CD14-positive monocyte (primary cell): Measurements from ENCODE around the gene AGBL1. TPM values are rescaled to one million over a fixed set of nuclear protein-coding genes. Genes with fewer than 3 reads are reported as not detected.
"Not testable (repeated sequence)": the region's sequence is repeated elsewhere in the genome, so short reads cannot be mapped to it uniquely, and the experiment has no call there.

Experiments used
- DNase-seq, 3 donors: peaks; one replicate each; pipeline ENCODE4 v3.0.0-alpha.2; 2011 to 2022
- H2AFZ ChIP-seq: 2 replicates; pipeline ENCODE4 v1.6.0; 2012; ENCODE audit warnings: mild to moderate bottlenecking, low read depth, low read length, inconsistent platforms; ENCODE audit not compliant: insufficient read depth, poor library complexity, severe bottlenecking
- H3K27ac ChIP-seq, 2 donors: 1 replicate in 1 of 2; 2 replicates in 1 of 2; pipeline ENCODE4 v1.5.1; 2012 to 2013; ENCODE audit warnings: low read length in 2 of 2, control low read depth in 1 of 2, inconsistent platforms in 1 of 2, low read depth in 1 of 2, mild to moderate bottlenecking in 1 of 2
- H3K27me3 ChIP-seq, 2 donors: one replicate each; pipeline versions ENCODE4 v1.6.0 to v1.6.1; 2011 to 2013; ENCODE audit warnings: low read length in 2 of 2; ENCODE audit not compliant: control insufficient read depth in 2 of 2, insufficient read depth in 2 of 2
- H3K36me3 ChIP-seq, 2 donors: replicated peaks in 1 of 2; 1 replicate in 1 of 2; 2 replicates in 1 of 2; pipeline versions ENCODE4 v1.5.1 to v1.6.1; 2012 to 2013; ENCODE audit warnings: low read length in 2 of 2, control low read depth in 1 of 2, inconsistent platforms in 1 of 2, mild to moderate bottlenecking in 1 of 2; ENCODE audit not compliant: insufficient read depth in 2 of 2, control insufficient read depth in 1 of 2
- H3K4me1 ChIP-seq, 2 donors: 1 replicate in 1 of 2; 2 replicates in 1 of 2; pipeline versions ENCODE4 v1.5.1 to v1.6.1; 2012 to 2013; ENCODE audit warnings: low read length in 2 of 2, control low read depth in 1 of 2, inconsistent platforms in 1 of 2, mild to moderate bottlenecking in 1 of 2, moderate library complexity in 1 of 2; ENCODE audit not compliant: insufficient read depth in 2 of 2, control insufficient read depth in 1 of 2
- H3K4me2 ChIP-seq: replicated peaks from 2 replicates; pipeline ENCODE3; 2012; ENCODE audit warnings: low read length, moderate library complexity, mild to moderate bottlenecking; ENCODE audit not compliant: poor library complexity, severe bottlenecking; ENCODE audit errors: extremely low read depth
- H3K4me3 ChIP-seq, 3 experiments: fragments of 200-600 bp in 1 of 3; sonication (generic) in 1 of 3; replicated peaks in 1 of 3; 1 replicate in 2 of 3; 2 replicates in 1 of 3; pipeline ENCODE4 v1.5.1; 2011 to 2013; ENCODE audit warnings: low read length in 3 of 3, mild to moderate bottlenecking in 3 of 3, control low read depth in 2 of 3, low read depth in 2 of 3, inconsistent platforms in 1 of 3, moderate library complexity in 1 of 3
- H3K79me2 ChIP-seq: 2 replicates; pipeline ENCODE4 v1.6.0; 2012; ENCODE audit warnings: mild to moderate bottlenecking, control low read depth, inconsistent platforms, low read length, moderate library complexity; ENCODE audit not compliant: insufficient read depth
- H3K9ac ChIP-seq: 2 replicates; pipeline ENCODE4 v1.6.0; 2017; ENCODE audit warnings: low read length, mild to moderate bottlenecking; ENCODE audit not compliant: insufficient read depth, poor library complexity, severe bottlenecking
- H3K9me3 ChIP-seq, 2 donors: replicated peaks in 1 of 2; 1 replicate in 1 of 2; 2 replicates in 1 of 2; pipeline versions ENCODE4 v1.5.1 to v1.6.1; 2012 to 2013; ENCODE audit warnings: low read length in 2 of 2, control low read depth in 1 of 2; ENCODE audit not compliant: control insufficient read depth in 1 of 2, insufficient read depth in 1 of 2
- H4K20me1 ChIP-seq: 2 replicates; pipeline ENCODE4 v1.6.0; 2012; ENCODE audit warnings: mild to moderate bottlenecking, low read length, control low read depth, moderate library complexity; ENCODE audit not compliant: insufficient read depth
- H3K27ac Mint-ChIP-seq, 7 donors: one replicate each; pipeline ENCODE4 v1.8.0; 2020; ENCODE audit warnings: mild to moderate bottlenecking in 7 of 7, mixed read lengths in 7 of 7, moderate library complexity in 6 of 7, inconsistent platforms in 2 of 7
- H3K27me3 Mint-ChIP-seq, 3 donors: one replicate each; pipeline ENCODE4 v1.8.0; 2021 to 2022; ENCODE audit warnings: low read depth in 3 of 3, mild to moderate bottlenecking in 3 of 3, mixed read lengths in 3 of 3, moderate library complexity in 3 of 3, inconsistent platforms in 1 of 3
- H3K36me3 Mint-ChIP-seq, 2 donors: one replicate each; pipeline ENCODE4 v1.8.0; 2020; ENCODE audit warnings: mixed read lengths in 2 of 2, inconsistent platforms in 1 of 2, mild to moderate bottlenecking in 1 of 2
- H3K4me1 Mint-ChIP-seq: one replicate; pipeline ENCODE4 v1.8.0; 2020; ENCODE audit warnings: mild to moderate bottlenecking, mixed read lengths
- H3K4me3 Mint-ChIP-seq, 2 donors: one replicate each; pipeline ENCODE4 v1.8.0; 2020; ENCODE audit warnings: mild to moderate bottlenecking in 2 of 2, mixed read lengths in 2 of 2, moderate library complexity in 1 of 2
- H3K9me3 Mint-ChIP-seq, 7 donors: one replicate each; pipeline ENCODE4 v1.8.0; 2020 to 2022; ENCODE audit warnings: mixed read lengths in 7 of 7, mild to moderate bottlenecking in 6 of 7, moderate library complexity in 6 of 7, inconsistent platforms in 2 of 7
- CTCF ChIP-seq: fragments of 200-600 bp; IDR thresholded peaks from one replicate; pipeline ENCODE4 v1.8.0; 2022; ENCODE audit warnings: antibody characterized with exemption, mild to moderate bottlenecking
- WGBS: methylation state at CpG from one replicate; pipeline ENCODE4 v1.1.5; 2013; ENCODE audit warnings: missing lambda C conversion rate; ENCODE audit not compliant: insufficient coverage; 5-methylcytosine and 5-hydroxymethylcytosine counted together
- intact Hi-C, 2 donors: fragments of 100-400 bp; cut with micrococcal nuclease; formaldehyde crosslinking; loops; one replicate each; pipeline versions ENCODE4 v1.15.0 to v1.15.1; 2023
- polyA plus RNA-seq, 3 donors: library from polyadenylated mRNA; depleted of rRNA in 1 of 3; unstranded in 2 of 3; stranded (reverse) in 1 of 3; fragments of 300-500 nt in 2 of 3; fragments of >200 nt in 1 of 3; fragmentation: Illumina TruSeq in 2 of 3; gene quantifications; 1 replicate in 2 of 3; 2 replicates in 1 of 3; pipeline ENCODE4 v1.2.3, GENCODE V29; 2012 to 2021

The AGBL1 gene
- polyA plus RNA-seq, 3 donors, result not detected

GRCh38 chr15:86877171-86877631 is 797.5 kb downstream of the AGBL1 start:
- Mint-ChIP-seq H3K36me3 (no peaks in the 10 kb centered on the region), H3K4me1 (no peaks in the 10 kb centered on the region), H3K4me3 (no peak overlapping the region), H3K27ac (peak overlapping the region in 1 of 7 donors; percentile 9), H3K27me3 (peaks cover 0 to 2% (median 0%) of the 10 kb centered on the region in 3 donors), H3K9me3 (peaks cover 0 to 5% (median 3%) of the 10 kb centered on the region in 7 donors)
- Histone ChIP-seq H3K27me3 (no peaks in the 10 kb centered on the region), H3K9me3 (no peaks in the 10 kb centered on the region), H3K36me3 (no peaks in the 10 kb centered on the region), H3K4me3 (no peak overlapping the region), H3K4me1 (no peaks in the 10 kb centered on the region), H3K27ac (no peak overlapping the region), H2AFZ (no peak overlapping the region), H3K9ac (no peak overlapping the region), H4K20me1 (no peaks in the 10 kb centered on the region), H3K79me2 (no peaks in the 10 kb centered on the region), H3K4me2 (no peak overlapping the region)
- no peak for DNase-seq
- no peak for TF ChIP-seq CTCF
- WGBS, result 83% methylated on average over 1 of the region's 2 CpGs
- intact Hi-C loops, result no loop called here

GRCh38 chr15:86878844-86879243 is 799.2 kb downstream of the AGBL1 start:
- H3K27ac Mint-ChIP-seq, result peak overlapping the region in 1 of 7 donors; percentile 33
- H3K9ac ChIP-seq, H3K4me3 ChIP-seq, H3K79me2 ChIP-seq, H3K27me3 Mint-ChIP-seq, H3K9me3 Mint-ChIP-seq, H3K4me3 Mint-ChIP-seq, H3K27me3 ChIP-seq, H2AFZ ChIP-seq, H4K20me1 ChIP-seq, H3K36me3 Mint-ChIP-seq, H3K4me2 ChIP-seq, H3K9me3 ChIP-seq, H3K4me1 Mint-ChIP-seq, H3K36me3 ChIP-seq, H3K4me1 ChIP-seq, DNase-seq, intact Hi-C loops, H3K27ac ChIP-seq: not testable (repeated sequence)
- 67% methylated on average over 1 of the region's 3 CpGs for WGBS
